Lower lobe of right lung (tissue), 2 donors: ENCODE measurements around the gene KRT86. TPM values are rescaled to one million over a fixed set of nuclear protein-coding genes. Genes with fewer than 3 reads are reported as not detected.
"Not testable (repeated sequence)": the region's sequence is repeated elsewhere in the genome, so short reads cannot be mapped to it uniquely, and the experiment has no call there.

Experiments
- ATAC-seq, 2 donors: fragments of 200-7000 bp; cut with Tn5 transposase; one replicate each; pipeline ENCODE4 v1.9.1; 2020 to 2022; ENCODE audit warnings: mild to moderate bottlenecking in 2 of 2, moderate library complexity in 2 of 2
- DNase-seq: peaks from one replicate; pipeline ENCODE4 v3.0.0-alpha.2; 2020
- H3K27ac ChIP-seq: fragments of 200-600 bp; one replicate; pipeline ENCODE4 v1.8.0; 2022
- H3K27me3 ChIP-seq: fragments of 200-600 bp; one replicate; pipeline ENCODE4 v1.8.0; 2022; ENCODE audit warnings: low read depth
- H3K36me3 ChIP-seq: fragments of 200-600 bp; one replicate; pipeline ENCODE4 v1.8.0; 2022; ENCODE audit warnings: mild to moderate bottlenecking
- H3K4me1 ChIP-seq: fragments of 200-600 bp; one replicate; pipeline ENCODE4 v1.8.0; 2022
- H3K4me3 ChIP-seq: fragments of 200-600 bp; one replicate; pipeline ENCODE4 v1.8.0; 2022; ENCODE audit warnings: mild to moderate bottlenecking
- H3K9me3 ChIP-seq: fragments of 200-600 bp; one replicate; pipeline ENCODE4 v1.8.0; 2022
- CTCF ChIP-seq: fragments of 200-600 bp; IDR thresholded peaks from one replicate; pipeline ENCODE4 v1.8.0; 2022; ENCODE audit warnings: antibody characterized with exemption, mild to moderate bottlenecking
- intact Hi-C: fragments of 100-400 bp; cut with DNase I; formaldehyde crosslinking; loops from one replicate; pipeline ENCODE4 v1.11.0; 2022
- total RNA-seq: library from RNA; stranded (reverse); fragmentation: NEBNext Ultra II Directional; extraction: Animal tissue kit (Norgen Biotek cat#: 25700); gene quantifications from one replicate; pipeline ENCODE4 v1.2.1, GENCODE V29; 2021
- donor health status: DM: no; HTN: yes; CAD: no; lungs with severe emphysema.

KRT86 gene
- total RNA-seq, 1 donor from 2014 or later: 0.74 TPM

- H3K4me1 ChIP-seq: peaks cover 8% of the 10 kb centered on the region
- TF ChIP-seq CTCF: no peak
- peak; percentile 14 for DNase-seq
- peaks cover 52% of the 10 kb centered on the region for H3K27me3 ChIP-seq
- ATAC-seq: peak in 1 of 2 donors; percentile 6
- H3K27ac ChIP-seq: no peak overlapping the region
- no peaks in the 10 kb centered on the region for H3K9me3 ChIP-seq
- no peak overlapping the region for H3K4me3 ChIP-seq
- no peaks in the 10 kb centered on the region for H3K36me3 ChIP-seq
- intact Hi-C loops: no loop called here
Measured at GRCh38 chr12:52255926-52256583, 18.4 kb upstream of the KRT86 start.

GRCh38 chr12:52256584-52256935 lies 17.9 kb upstream of the KRT86 start:
- ATAC-seq: peak in 1 of 2 donors; percentile 2
- Histone ChIP-seq H3K27me3 (peaks cover 53% of the 10 kb centered on the region), H3K36me3 (no peaks in the 10 kb centered on the region)

GRCh38 chr12:52257074-52257551 lies 17.3 kb upstream of the KRT86 start:
- DNase-seq (peak; percentile 39), ATAC-seq (peak in 1 of 2 donors; percentile 4)
- Histone ChIP-seq H3K27me3 (peaks cover 53% of the 10 kb centered on the region), H3K36me3 (no peaks in the 10 kb centered on the region), H3K27ac (no peak overlapping the region), H3K4me1 (peaks cover 8% of the 10 kb centered on the region), H3K9me3 (no peaks in the 10 kb centered on the region), H3K4me3 (no peak overlapping the region)
- intact Hi-C loops: no loop called here
- TF ChIP-seq CTCF: no peak

More at GRCh38 chr12:52256584-52256935, 17.9 kb upstream of the KRT86 start:
- TF ChIP-seq CTCF: no peak
- no peak overlapping the region for H3K4me3 ChIP-seq
- peaks cover 8% of the 10 kb centered on the region for H3K4me1 ChIP-seq
- DNase-seq: peak; percentile 12
- H3K9me3 ChIP-seq: no peaks in the 10 kb centered on the region
- H3K27ac ChIP-seq: no peak overlapping the region
- intact Hi-C loops: no loop called here

GRCh38 chr12:52257922-52258321 lies 16.5 kb upstream of the KRT86 start:
- H3K4me3 ChIP-seq, H3K9me3 ChIP-seq, H3K27ac ChIP-seq, ATAC-seq, H3K4me1 ChIP-seq, H3K36me3 ChIP-seq, intact Hi-C loops: not testable (repeated sequence)
- peaks cover 53% of the 10 kb centered on the region for H3K27me3 ChIP-seq
- peak; percentile 17 for DNase-seq

- H3K27ac ChIP-seq: no peak overlapping the region
- H3K36me3 ChIP-seq: no peaks in the 10 kb centered on the region
- DNase-seq: peak; percentile 61
- peaks cover 8% of the 10 kb centered on the region for H3K4me1 ChIP-seq
- H3K9me3 ChIP-seq: no peaks in the 10 kb centered on the region
- peak; percentile 27 to 36 for ATAC-seq
- peaks cover 53% of the 10 kb centered on the region for H3K27me3 ChIP-seq
- intact Hi-C loops: no loop called here
- peak overlapping the region; percentile 11 for H3K4me3 ChIP-seq
- no peak for TF ChIP-seq CTCF
Measured at GRCh38 chr12:52258335-52258901, 16.0 kb upstream of the KRT86 start.

GRCh38 chr12:52259657-52260243 lies 14.7 kb upstream of the KRT86 start:
- H3K27ac ChIP-seq: no peak overlapping the region
- ATAC-seq (no peak), DNase-seq (peak; percentile 19)
- H3K36me3 ChIP-seq: no peaks in the 10 kb centered on the region
- intact Hi-C loops: no loop called here
- no peaks in the 10 kb centered on the region for H3K9me3 ChIP-seq
- H3K4me3 ChIP-seq: no peak overlapping the region
- H3K27me3 ChIP-seq: peaks cover 53% of the 10 kb centered on the region
- no peak for TF ChIP-seq CTCF
- peaks cover 8% of the 10 kb centered on the region for H3K4me1 ChIP-seq
